ENCODE results near the gene ATG5.

Gene ATG5

DNA sequence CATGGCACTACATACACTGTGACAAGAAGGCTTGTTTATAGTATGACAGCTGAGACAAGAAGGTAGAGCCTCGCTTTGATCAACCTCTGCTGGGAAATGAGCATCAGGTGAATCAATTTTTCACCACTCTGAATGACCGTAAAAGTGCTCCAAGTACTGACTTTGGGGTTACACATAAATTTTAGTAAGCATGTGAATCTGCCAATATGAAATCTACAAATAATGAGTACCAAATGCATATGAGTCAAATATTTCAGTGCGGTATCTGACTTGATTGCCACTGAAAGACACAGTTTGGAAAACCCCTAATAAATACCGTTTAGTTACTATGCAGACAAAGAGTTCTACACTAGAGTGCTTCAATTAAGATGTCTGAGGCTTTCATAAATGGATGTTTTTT, 77.8 kb downstream of the ATG5 start:
- no peak overlapping the region for H3K27ac ChIP-seq (ENCODE audit: low read depth, low read length)
- no peak overlapping the region for H3K4me2 ChIP-seq (ENCODE audit: low read depth, low read length, poor library complexity, severe bottlenecking)

DNA sequence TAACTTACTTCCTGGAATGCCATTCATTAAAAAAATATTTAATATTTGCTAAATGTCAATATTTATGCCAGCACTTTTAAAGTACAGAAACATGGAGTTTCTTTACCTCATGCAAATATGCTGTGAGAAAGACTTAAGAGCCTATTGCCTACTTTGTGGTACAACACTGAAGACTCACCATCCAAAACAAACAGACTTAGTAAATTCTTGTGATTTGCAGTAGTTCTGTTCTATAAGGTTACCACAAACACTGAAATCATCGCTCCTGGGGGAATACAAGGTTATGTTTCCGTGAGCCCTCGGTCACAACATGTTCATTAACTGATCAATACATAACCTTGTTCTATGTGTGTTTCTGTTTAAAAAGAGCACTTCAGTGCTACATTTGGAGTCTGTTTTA, 78.3 kb downstream of the ATG5 start:
- 0 out of 2 replicates have a peak, but pooled peaks cover 5% of the 10 kb centered on the region for H3K79me2 ChIP-seq (ENCODE audit: insufficient read depth, low read length)

More for the DNA sequence above, 77.8 kb downstream of the ATG5 start:
- Histone ChIP-seq H3K9me3 (ENCODE audit: insufficient read depth, low read length) (no peaks in the 10 kb centered on the region), H3K4me3 (ENCODE audit: insufficient read depth, low read length, poor library complexity, severe bottlenecking) (no peak overlapping the region), H3K9ac (ENCODE audit: low read length) (no peak overlapping the region), H3F3A (ENCODE audit: insufficient read depth) (no peaks in the 10 kb centered on the region), H2AFZ (ENCODE audit: low read depth, low read length, severe bottlenecking) (no peak overlapping the region), H3K36me3 (ENCODE audit: low read length) (peaks cover 14% of the 10 kb centered on the region; the same call in 1 of the 2 replicates), H3K27me3 (ENCODE audit: low read length) (no peaks in the 10 kb centered on the region), H3K79me2 (ENCODE audit: insufficient read depth, low read length) (0 out of 2 replicates have a peak, but pooled peaks cover 5% of the 10 kb centered on the region), H3K9me2 (replicated peaks; ENCODE audit: insufficient read depth, low read length) (no peaks in the 10 kb centered on the region), H4K20me1 (ENCODE audit: low read depth, low read length) (no peaks in the 10 kb centered on the region)
- TF ChIP-seq EZH2phosphoT487 (conservative IDR thresholded peaks at IDR 0.05; ENCODE audit: low read length), result no peak
- TF ChIP-seq, protein P1, sequence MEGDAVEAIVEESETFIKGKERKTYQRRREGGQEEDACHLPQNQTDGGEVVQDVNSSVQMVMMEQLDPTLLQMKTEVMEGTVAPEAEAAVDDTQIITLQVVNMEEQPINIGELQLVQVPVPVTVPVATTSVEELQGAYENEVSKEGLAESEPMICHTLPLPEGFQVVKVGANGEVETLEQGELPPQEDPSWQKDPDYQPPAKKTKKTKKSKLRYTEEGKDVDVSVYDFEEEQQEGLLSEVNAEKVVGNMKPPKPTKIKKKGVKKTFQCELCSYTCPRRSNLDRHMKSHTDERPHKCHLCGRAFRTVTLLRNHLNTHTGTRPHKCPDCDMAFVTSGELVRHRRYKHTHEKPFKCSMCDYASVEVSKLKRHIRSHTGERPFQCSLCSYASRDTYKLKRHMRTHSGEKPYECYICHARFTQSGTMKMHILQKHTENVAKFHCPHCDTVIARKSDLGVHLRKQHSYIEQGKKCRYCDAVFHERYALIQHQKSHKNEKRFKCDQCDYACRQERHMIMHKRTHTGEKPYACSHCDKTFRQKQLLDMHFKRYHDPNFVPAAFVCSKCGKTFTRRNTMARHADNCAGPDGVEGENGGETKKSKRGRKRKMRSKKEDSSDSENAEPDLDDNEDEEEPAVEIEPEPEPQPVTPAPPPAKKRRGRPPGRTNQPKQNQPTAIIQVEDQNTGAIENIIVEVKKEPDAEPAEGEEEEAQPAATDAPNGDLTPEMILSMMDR (IDR thresholded peaks at IDR 0.05; ENCODE audit: insufficient read depth, low read length, poor library complexity, severe bottlenecking), result no peak

DNA sequence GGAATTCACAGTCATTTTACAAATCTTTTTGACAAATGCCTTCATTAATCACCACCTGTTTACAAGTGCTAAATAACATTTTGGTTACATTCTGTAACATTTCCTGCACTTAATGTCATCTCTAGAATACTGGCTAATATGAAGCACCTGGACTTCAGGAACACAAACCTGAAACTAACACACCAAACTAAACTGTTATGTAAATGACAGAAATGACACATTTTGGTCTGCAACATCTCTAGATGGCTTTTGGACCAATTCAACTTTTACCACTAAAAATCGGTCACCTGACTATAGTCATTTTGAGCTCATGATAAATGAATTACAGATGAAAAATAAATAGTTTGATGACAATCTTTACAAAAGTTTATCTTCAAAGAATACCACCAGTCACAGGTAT, 80.6 kb downstream of the ATG5 start:
- peaks cover 5% of the 10 kb centered on the region; the same call in 1 of the 2 replicates for H3K79me2 ChIP-seq (ENCODE audit: insufficient read depth, low read length)
- H3K36me3 ChIP-seq (ENCODE audit: low read length), result peaks cover 16% of the 10 kb centered on the region; the same call in 1 of the 2 replicates
- no peaks in the 10 kb centered on the region for H3K9me3 ChIP-seq (ENCODE audit: insufficient read depth, low read length)
- no peaks in the 10 kb centered on the region for H4K20me1 ChIP-seq (ENCODE audit: low read depth, low read length)
- H3F3A ChIP-seq (ENCODE audit: insufficient read depth), result no peaks in the 10 kb centered on the region
- H3K9me2 ChIP-seq (replicated peaks; ENCODE audit: insufficient read depth, low read length), result no peaks in the 10 kb centered on the region
- H3K27ac ChIP-seq (ENCODE audit: low read depth, low read length), result no peak overlapping the region
- H3K4me2 ChIP-seq (ENCODE audit: low read depth, low read length, poor library complexity, severe bottlenecking), result no peak overlapping the region
- H3K27me3 ChIP-seq (ENCODE audit: low read length), result no peaks in the 10 kb centered on the region
- no peak overlapping the region for H3K4me3 ChIP-seq (ENCODE audit: insufficient read depth, low read length, poor library complexity, severe bottlenecking)
- no peak overlapping the region for H3K9ac ChIP-seq (ENCODE audit: low read length)
- TF ChIP-seq EZH2phosphoT487 (conservative IDR thresholded peaks at IDR 0.05; ENCODE audit: low read length), result no peak
- TF ChIP-seq, protein P1 (IDR thresholded peaks at IDR 0.05; ENCODE audit: insufficient read depth, low read length, poor library complexity, severe bottlenecking), result no peak
- no peak overlapping the region for H2AFZ ChIP-seq (ENCODE audit: low read depth, low read length, severe bottlenecking)

More for the DNA sequence above, 78.3 kb downstream of the ATG5 start:
- Histone ChIP-seq H3K4me3 (ENCODE audit: insufficient read depth, low read length, poor library complexity, severe bottlenecking) (no peak overlapping the region), H3K27me3 (ENCODE audit: low read length) (no peaks in the 10 kb centered on the region), H3K9me2 (replicated peaks; ENCODE audit: insufficient read depth, low read length) (no peaks in the 10 kb centered on the region), H3K4me2 (ENCODE audit: low read depth, low read length, poor library complexity, severe bottlenecking) (no peak overlapping the region), H3F3A (ENCODE audit: insufficient read depth) (no peaks in the 10 kb centered on the region), H3K27ac (ENCODE audit: low read depth, low read length) (no peak overlapping the region), H3K36me3 (ENCODE audit: low read length) (peaks cover 16% of the 10 kb centered on the region; the same call in 1 of the 2 replicates), H3K9ac (ENCODE audit: low read length) (no peak overlapping the region), H3K9me3 (ENCODE audit: insufficient read depth, low read length) (no peaks in the 10 kb centered on the region), H2AFZ (ENCODE audit: low read depth, low read length, severe bottlenecking) (no peak overlapping the region), H4K20me1 (ENCODE audit: low read depth, low read length) (no peaks in the 10 kb centered on the region)
- TF ChIP-seq, protein P1 (IDR thresholded peaks at IDR 0.05; ENCODE audit: insufficient read depth, low read length, poor library complexity, severe bottlenecking), result no peak
- no peak for TF ChIP-seq EZH2phosphoT487 (conservative IDR thresholded peaks at IDR 0.05; ENCODE audit: low read length)

Measured in SU-DHL-6 (cell line).